Natural killer cell (primary cell): Measurements from ENCODE around the gene RAI14. TPM values are rescaled to one million over a fixed set of nuclear protein-coding genes. Genes with fewer than 3 reads are reported as not detected.

Experiments used
- ATAC-seq, 3 donors: fragments of 150-1000 bp in 2 of 3; fragments of 200-7000 bp in 1 of 3; cut with Tn5 transposase; 1 replicate in 1 of 3; 2 replicates in 2 of 3; pipeline ENCODE4 v1.10.0; 2021; ENCODE audit warnings: mild to moderate bottlenecking in 2 of 3, moderate library complexity in 2 of 3
- DNase-seq, 2 donors: peaks; one replicate each; pipeline versions ENCODE4 v3.0.0 to v3.0.0-alpha.2; 2013 to 2021; ENCODE audit warnings: mixed read lengths in 1 of 2
- H3K27ac ChIP-seq: one replicate; pipeline ENCODE4 v1.5.1; 2013; ENCODE audit warnings: mild to moderate bottlenecking, low read length
- H3K27me3 ChIP-seq: one replicate; pipeline ENCODE4 v1.6.1; 2013; ENCODE audit warnings: low read length; ENCODE audit not compliant: control insufficient read depth, insufficient read depth
- H3K36me3 ChIP-seq: one replicate; pipeline ENCODE4 v1.6.1; 2013; ENCODE audit warnings: low read length; ENCODE audit not compliant: control insufficient read depth, insufficient read depth
- H3K4me1 ChIP-seq: one replicate; pipeline ENCODE4 v1.6.1; 2013; ENCODE audit warnings: low read length; ENCODE audit not compliant: control insufficient read depth, insufficient read depth
- H3K4me3 ChIP-seq: one replicate; pipeline ENCODE4 v1.5.1; 2013; ENCODE audit warnings: low read length
- H3K9me3 ChIP-seq: one replicate; pipeline ENCODE4 v1.6.1; 2013; ENCODE audit warnings: low read length; ENCODE audit not compliant: control insufficient read depth, insufficient read depth
- H3K27ac Mint-ChIP-seq, 2 donors: one replicate each; pipeline ENCODE4 v1.8.0; 2022; ENCODE audit warnings: mild to moderate bottlenecking in 2 of 2, mixed read lengths in 2 of 2, moderate library complexity in 1 of 2
- H3K27me3 Mint-ChIP-seq, 2 donors: one replicate each; pipeline ENCODE4 v1.8.0; 2022; ENCODE audit warnings: low read depth in 2 of 2, mixed read lengths in 2 of 2
- H3K36me3 Mint-ChIP-seq: one replicate; pipeline ENCODE4 v1.8.0; 2022; ENCODE audit warnings: mixed read lengths
- H3K4me1 Mint-ChIP-seq, 2 donors: one replicate each; pipeline ENCODE4 v1.8.0; 2022; ENCODE audit warnings: mixed read lengths in 2 of 2
- H3K4me3 Mint-ChIP-seq: one replicate; pipeline ENCODE4 v1.8.0; 2022; ENCODE audit warnings: mild to moderate bottlenecking, moderate library complexity, mixed read lengths
- H3K9me3 Mint-ChIP-seq, 2 donors: one replicate each; pipeline ENCODE4 v1.8.0; 2022; ENCODE audit warnings: mixed read lengths in 2 of 2
- WGBS: methylation state at CpG from one replicate; pipeline ENCODE4 v1.1.7; 2013; ENCODE audit warnings: missing lambda C conversion rate; ENCODE audit not compliant: insufficient coverage; 5-methylcytosine and 5-hydroxymethylcytosine counted together
- intact Hi-C: fragments of 100-400 bp; cut with micrococcal nuclease; formaldehyde crosslinking; loops from one replicate; pipeline ENCODE4 v1.14.2; 2022
- total RNA-seq, 4 donors: library from RNA; stranded (reverse); fragments of 120-200 nt in 1 of 4; gene quantifications; one replicate each; pipeline versions ENCODE4 v1.2.3 to v1.2.4, GENCODE V29; 2013 to 2022
- TF ChIP-seq, protein P1 (sequence below): fragments of 200-600 bp; IDR thresholded peaks from one replicate; pipeline ENCODE4 v1.8.0; 2022; ENCODE audit warnings: antibody characterized with exemption

Gene RAI14
- total RNA-seq, 3 donors from 2014 or later (not counting 1 experiment from before 2014, with no cell fraction given) = 0.40 to 2.9 (median 2.8) TPM

DNA sequence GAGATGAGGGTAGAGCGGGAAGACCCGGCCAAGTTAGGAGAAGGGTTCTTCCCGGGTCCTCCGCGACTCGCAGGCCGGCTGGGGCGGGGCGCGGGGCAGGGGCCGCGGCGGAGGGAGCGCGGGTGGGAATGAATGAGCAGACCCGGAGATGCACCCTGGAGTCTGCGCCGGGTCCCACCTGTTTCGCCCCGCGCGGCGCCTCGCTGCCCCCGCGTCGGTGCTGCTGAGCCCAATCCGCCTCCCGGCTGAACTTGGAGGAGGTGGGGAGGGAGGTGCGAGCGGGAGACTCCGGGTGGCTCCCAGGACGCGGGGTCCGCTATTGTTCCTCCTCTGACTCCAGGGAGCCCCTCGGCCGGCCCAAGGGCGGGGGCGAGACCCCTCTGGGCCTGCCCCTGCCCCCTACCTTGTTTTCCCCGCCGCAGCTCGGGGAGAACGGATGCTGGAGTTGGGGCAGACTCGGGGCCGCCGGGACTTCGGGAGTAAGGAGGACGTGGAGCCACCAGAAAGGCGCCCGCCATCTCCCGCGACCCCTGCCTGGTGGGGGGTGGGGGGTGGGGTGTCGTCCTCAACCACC lies 659 bp downstream of the RAI14 start:
- Mint-ChIP-seq H3K27me3 (peaks cover 9 to 29% of the 10 kb centered on the region in 2 donors), H3K9me3 (no peaks in the 10 kb centered on the region), H3K36me3 (no peaks in the 10 kb centered on the region), H3K4me1 (peaks cover 21 to 25% of the 10 kb centered on the region in 2 donors), H3K4me3 (peak overlapping the region; percentile 78), H3K27ac (no peak overlapping the region)
- TF ChIP-seq, protein P1, sequence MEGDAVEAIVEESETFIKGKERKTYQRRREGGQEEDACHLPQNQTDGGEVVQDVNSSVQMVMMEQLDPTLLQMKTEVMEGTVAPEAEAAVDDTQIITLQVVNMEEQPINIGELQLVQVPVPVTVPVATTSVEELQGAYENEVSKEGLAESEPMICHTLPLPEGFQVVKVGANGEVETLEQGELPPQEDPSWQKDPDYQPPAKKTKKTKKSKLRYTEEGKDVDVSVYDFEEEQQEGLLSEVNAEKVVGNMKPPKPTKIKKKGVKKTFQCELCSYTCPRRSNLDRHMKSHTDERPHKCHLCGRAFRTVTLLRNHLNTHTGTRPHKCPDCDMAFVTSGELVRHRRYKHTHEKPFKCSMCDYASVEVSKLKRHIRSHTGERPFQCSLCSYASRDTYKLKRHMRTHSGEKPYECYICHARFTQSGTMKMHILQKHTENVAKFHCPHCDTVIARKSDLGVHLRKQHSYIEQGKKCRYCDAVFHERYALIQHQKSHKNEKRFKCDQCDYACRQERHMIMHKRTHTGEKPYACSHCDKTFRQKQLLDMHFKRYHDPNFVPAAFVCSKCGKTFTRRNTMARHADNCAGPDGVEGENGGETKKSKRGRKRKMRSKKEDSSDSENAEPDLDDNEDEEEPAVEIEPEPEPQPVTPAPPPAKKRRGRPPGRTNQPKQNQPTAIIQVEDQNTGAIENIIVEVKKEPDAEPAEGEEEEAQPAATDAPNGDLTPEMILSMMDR = no peak
- intact Hi-C loops = no loop called here
- H3K4me1 ChIP-seq = peaks cover 17% of the 10 kb centered on the region
- H3K36me3 ChIP-seq = no peaks in the 10 kb centered on the region
- H3K4me3 ChIP-seq = peak overlapping the region; percentile 41
- DNase-seq (peak in 1 of 2 donors; percentile 9), ATAC-seq (peak in 2 of 3 donors; percentile 10 to 31)
- no peak overlapping the region for H3K27ac ChIP-seq
- under 1% methylated on average over 53 of the region's 53 CpGs for WGBS
- no peaks in the 10 kb centered on the region for H3K9me3 ChIP-seq
- H3K27me3 ChIP-seq = peaks cover 8% of the 10 kb centered on the region

DNA sequence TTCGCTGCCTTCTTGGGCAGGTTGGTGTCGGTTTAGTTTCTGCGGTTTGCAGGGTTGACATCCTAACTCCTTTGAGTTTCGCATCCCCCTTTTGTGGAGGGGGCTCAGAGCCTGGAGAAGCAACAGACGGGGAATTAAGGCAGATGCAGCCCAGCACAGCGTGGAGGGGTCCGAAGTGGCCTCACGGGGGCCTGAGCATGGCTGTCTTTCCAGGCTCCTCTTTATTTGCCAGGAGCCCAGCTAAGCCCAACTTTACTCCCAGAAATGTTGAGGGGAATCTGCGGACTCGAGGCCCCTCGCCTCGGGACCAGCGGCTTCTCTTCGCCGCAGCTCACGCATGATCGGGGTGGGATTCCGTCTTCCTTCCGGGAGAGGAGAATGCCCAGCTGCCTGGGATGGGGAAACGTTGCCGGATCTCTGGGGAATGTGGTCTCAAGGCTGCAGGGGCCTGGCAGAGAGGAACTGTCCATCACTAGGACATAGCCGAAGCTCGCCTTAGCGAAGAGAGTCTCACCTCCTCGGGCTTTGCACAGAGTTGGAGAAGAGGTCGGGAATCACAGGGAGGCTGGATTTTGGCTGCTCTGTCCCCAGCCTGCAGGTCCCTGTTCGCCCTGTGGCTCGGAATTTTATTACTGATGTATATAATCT lies 1.3 kb downstream of the RAI14 start:
- DNase-seq (no peak), ATAC-seq (no peak)
- Mint-ChIP-seq H3K27me3 (peaks cover 9 to 32% of the 10 kb centered on the region in 2 donors), H3K4me3 (peak overlapping the region; percentile 78), H3K27ac (no peak overlapping the region), H3K36me3 (no peaks in the 10 kb centered on the region), H3K4me1 (peaks cover 21 to 25% of the 10 kb centered on the region in 2 donors), H3K9me3 (no peaks in the 10 kb centered on the region)
- Histone ChIP-seq H3K9me3 (no peaks in the 10 kb centered on the region), H3K4me1 (peaks cover 17% of the 10 kb centered on the region), H3K27ac (no peak overlapping the region), H3K4me3 (peak overlapping the region; percentile 41), H3K27me3 (peaks cover 8% of the 10 kb centered on the region), H3K36me3 (no peaks in the 10 kb centered on the region)
- 11% methylated on average over 28 of the region's 28 CpGs for WGBS
- TF ChIP-seq, protein P1 = no peak
- intact Hi-C loops = no loop called here

DNA sequence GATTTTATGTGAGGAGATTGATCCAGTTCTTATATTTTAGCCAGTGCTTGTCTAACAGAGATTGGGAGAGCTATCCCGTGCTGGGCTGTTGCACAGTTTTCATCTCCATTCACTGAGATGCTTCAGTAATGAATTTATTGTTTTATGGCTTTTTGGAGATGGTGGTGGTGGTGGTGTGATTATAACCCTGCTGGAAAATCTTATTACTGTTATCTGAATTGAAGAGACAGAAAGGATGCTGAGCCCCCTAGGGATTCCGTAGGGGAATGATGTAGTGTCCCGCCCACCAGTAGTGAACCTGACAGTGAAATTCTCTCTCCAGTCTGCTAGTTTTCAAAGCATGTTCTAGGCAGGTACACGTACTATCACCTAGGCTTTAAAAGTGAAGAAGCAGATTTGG lies 1.9 kb downstream of the RAI14 start:
- DNase-seq (no peak), ATAC-seq (no peak)
- Mint-ChIP-seq H3K4me3 (peak overlapping the region; percentile 78), H3K27me3 (peaks cover 9 to 32% of the 10 kb centered on the region in 2 donors), H3K9me3 (no peaks in the 10 kb centered on the region), H3K27ac (no peak overlapping the region), H3K4me1 (peaks cover 21 to 25% of the 10 kb centered on the region in 2 donors), H3K36me3 (no peaks in the 10 kb centered on the region)
- Histone ChIP-seq H3K36me3 (no peaks in the 10 kb centered on the region), H3K4me1 (peaks cover 17% of the 10 kb centered on the region), H3K4me3 (no peak overlapping the region), H3K27ac (no peak overlapping the region), H3K9me3 (no peaks in the 10 kb centered on the region), H3K27me3 (peaks cover 8% of the 10 kb centered on the region)
- TF ChIP-seq, protein P1 = no peak
- intact Hi-C loops = no loop called here
- 67% methylated on average over 4 of the region's 4 CpGs for WGBS
